ENCODE data around the gene CEND1.

Gene CEND1

DNA sequence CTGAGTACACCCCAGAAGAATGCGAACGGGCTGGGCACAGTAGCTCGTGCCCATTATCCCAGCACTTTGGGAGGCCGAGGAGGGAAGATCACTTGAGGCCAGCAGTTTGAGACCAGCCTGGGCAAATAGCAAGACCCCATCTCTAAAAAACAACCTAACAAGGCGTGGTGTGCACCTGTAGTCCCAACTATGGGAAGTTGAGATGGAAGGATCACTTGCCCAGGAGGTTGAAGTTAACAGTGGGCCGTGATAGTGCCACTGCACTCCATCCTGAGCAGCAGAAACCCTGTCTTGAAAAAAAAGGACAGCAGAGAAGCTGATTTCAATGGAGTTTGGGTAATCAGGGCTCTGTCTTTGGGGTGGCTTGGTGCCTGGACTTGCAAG is 23.2 kb upstream of the CEND1 start:
- no peak for DNase-seq (ENCODE audit: low read depth in 1 of 2, low spot score in 1 of 2)

DNA sequence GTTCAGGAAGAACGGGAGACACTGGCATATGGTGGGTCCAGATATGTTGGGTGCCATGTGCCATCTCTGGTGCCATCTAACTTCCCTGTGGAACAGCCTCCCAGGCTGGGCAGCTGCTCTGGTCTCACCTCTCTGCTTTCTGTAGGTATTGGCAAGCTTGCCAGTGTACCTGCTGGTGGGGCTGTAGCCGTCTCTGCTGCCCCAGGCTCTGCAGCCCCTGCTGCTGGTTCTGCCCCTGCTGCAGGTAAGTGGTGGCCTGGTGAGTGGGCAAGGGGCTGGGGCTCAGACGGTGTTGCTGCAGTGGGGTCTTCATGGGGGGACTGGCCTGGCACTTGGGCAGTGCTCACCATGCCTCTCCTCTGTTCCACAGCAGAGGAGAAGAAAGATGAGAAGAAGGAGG is 22.5 kb upstream of the CEND1 start:
- DNase-seq (ENCODE audit: low read depth in 1 of 2, low spot score in 1 of 2): no peak

DNA sequence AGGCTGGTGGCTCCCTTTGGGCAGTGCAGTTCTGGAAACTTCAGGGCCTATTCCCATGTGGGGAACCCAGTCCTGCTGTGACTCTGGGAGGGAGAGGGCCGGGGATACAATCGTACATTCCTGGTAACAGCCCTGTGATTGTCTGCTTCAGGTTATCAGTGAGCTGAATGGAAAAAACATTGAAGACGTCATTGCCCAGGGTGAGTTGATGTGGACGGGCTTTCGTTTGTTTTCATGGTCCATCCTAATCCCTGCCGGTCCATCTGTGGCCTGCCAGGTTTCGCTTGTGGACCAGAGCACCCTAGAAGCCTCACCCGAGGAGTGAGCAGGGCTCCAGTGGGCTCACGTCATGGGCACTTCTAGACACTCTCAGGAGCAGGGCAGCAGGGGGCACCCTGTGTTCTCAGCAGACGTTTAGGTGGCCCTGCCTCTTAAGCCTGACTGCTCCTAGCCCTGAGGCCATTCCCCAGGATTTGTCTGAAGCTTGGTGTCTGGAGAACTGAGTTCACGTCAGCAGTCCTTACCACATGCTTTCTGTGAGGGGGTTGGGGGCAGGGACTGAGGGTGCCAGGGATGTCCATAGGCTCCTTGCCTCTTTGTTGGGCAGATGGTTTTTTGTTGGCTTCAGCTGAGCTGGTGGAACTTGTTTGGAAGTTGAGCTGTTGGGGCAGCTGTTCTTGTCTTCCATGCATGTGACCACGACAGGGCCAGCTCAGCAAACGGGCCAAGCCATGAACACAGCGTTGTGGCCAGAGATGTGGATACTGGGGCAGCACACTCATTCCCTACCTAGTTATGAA is 21.8 kb upstream of the CEND1 start:
- no peak for DNase-seq (ENCODE audit: low read depth in 1 of 2, low spot score in 1 of 2)

DNA sequence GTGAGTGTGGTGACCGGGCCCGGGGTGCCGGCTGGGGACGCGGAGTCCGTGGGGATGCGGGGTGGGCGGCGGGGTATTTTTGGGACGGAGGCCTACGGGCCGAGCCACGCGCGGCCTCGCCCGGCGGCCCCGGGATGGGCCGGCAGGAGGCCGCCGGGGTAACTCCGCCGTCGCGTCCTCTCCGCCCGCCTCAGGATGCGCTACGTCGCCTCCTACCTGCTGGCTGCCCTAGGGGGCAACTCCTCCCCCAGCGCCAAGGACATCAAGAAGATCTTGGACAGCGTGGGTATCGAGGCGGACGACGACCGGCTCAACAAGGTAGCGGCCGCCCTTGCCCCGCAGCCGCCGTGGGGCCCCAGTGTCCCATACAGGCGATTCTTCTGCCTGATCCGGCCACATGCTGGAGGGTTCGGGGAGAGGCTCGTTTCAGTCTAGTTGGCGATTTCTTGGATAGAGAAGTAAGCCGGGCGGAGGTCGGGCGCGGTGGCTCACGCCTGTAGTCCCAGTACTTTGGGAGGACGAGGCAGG is 20.2 kb upstream of the CEND1 start:
- no peak for DNase-seq (ENCODE audit: low read depth in 1 of 2, low spot score in 1 of 2)

DNA sequence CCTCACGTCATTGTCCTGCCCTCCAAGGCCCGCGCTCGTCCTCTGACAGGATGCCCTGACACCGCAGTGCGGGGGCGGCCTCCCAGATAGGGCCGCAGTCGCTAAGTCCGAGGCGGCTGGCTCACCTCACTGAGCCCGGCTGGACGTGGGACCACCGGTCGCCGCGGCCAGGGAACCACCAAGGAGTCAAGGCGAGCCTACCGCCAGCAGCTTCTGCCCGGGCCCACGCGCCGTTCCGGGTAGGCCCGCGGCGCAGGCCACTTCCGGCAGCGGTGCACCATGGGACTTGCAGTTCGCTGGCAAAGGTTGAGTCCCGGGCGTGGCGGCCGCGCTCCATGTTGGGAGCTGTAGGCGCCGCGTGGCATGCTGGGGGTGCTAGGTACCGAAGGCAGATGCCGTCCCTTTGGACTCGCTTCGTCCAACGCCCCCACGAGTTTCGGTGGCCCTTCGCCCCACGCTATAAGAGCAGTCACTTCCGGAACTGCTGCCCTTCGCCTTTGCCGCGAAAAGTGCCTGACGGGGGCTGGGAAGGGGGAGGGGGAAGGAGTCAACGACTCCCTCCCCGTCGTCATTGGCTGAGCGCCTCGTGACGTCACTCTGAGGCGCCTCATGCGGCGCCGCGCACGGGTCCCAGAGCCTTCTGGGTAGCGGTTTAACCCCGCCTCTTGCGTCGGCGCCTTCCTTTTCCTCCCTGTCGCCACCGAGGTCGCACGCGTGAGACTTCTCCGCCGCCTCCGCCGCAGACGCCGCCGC is 19.6 kb upstream of the CEND1 start, which contains the start of gene RPLP2:
Gene RPLP2, plus strand, starts transcription at position 681 of the 753 bp plus-strand sequence. CDS start 268 bp downstream, outside the sequence.
- DNase-seq (ENCODE audit: low read depth in 1 of 2, low spot score in 1 of 2): peak; percentile 93 to 95

DNA sequence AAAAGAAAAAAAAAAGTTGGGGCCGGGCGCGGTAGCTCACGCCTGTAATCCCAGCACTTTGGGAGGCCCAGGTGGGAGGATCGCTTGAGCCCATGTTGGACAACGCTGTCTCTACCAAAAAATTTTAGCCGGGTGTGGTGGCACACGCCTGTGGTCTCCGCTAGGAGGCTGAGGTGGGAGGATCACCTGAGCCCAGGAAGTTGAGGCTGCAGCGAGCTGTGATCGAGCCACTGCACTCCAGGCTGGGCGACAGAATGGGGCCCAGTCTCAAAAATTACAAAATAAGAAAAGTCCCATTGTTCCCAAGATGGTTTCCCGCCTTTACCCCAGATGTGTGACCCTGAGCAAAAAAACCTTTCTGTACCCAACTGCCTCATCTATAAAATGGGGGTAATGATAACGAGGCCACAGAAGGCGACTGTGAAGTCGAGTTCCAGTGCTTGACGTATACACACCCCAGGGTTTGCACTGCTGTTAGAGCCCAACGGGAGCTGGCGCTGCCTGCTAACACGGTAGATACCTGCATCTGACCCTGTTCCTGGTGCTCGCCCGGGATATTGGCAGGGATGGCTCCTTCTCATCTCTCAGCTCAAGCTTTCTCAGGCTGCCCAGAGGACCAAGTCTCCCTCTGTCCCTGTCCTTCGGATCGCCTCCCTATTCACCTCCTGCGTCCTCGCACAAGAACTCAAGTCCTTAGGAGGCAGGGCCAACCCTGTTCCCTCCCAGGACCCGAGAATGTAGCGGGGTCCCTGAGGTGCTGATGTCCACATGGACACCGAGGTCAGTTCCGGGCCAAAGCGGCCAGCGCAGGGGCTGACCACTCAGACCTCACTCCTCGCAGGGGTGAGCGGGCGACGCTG is 18.8 kb upstream of the CEND1 start:
- DNase-seq (ENCODE audit: low read depth in 1 of 2, low spot score in 1 of 2): no peak

DNA sequence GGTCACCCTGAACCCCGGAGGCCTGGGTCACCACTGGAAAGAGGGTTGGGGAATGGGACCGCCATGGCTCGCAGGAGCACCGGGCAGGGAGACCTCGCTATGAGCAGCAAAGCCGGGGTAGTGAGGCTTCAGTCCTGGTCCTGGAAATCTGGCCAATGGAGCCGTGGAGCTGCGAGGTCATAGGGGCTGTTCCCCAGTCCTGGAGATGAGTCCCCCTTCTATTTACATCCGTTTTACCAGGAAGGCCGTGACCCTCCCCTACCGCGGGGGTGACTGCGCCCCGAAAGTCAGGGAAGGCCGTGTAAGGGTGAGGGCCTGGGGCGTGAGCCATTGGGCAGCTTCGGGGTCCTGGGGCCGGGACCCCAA is 14.7 kb upstream of the CEND1 start:
- no peak for DNase-seq (ENCODE audit: low read depth in 1 of 2, low spot score in 1 of 2)

DNA sequence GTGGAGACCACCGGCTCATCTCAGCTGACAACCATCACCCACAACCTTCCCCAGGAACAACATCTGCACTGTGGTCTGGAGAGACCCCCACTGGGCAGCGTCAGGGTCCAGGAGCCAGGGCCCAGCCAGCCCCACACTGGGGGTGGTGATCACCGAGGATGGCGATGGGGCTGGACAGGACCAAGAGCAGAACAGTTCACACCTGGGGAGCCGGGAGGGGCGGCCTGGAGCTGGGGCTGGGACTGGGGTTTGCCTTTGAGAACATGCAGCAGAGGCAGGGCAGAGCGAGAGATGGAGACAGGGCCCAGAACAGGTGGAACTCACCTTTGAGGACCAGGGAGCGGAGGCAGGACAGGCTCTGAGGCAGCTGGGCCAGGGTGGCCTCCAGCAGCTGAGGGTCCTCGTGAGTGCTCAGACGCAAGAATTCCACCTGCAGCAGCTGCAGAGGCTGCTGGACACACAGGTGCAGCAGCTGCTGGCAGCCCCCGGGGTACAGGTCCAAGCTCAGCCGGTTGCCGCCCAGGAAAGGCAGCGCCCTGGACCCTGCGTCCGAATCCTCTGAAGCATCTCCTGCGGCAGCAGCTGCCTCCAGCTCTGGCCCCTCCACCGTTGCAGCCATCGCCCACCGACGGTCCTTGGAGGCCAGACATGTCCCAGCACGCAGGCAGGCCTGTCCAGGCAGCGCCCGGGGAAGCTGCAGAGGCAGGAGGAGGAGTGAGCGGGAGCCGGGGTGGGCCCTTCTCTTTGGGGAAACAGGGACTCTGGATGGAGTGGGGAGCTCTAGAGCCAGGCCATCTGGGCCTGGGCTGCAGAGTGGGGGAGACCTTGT is 14.1 kb upstream of the CEND1 start:
- DNase-seq (ENCODE audit: low read depth in 1 of 2, low spot score in 1 of 2): no peak

DNA sequence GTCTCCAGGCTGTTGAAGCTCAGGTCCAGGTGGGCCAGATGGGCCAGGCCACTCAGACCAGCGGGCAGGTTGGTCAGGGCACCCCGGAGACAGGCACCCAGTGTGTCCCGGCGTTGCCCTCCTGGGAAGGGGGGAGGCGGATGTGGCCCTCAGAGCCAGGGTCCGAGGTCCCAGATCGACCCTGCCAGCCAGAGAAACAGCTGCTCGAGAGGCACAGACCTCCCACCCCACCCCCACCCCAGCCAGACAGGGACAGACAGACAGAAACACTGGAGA is 13.5 kb upstream of the CEND1 start:
- DNase-seq (ENCODE audit: low read depth in 1 of 2, low spot score in 1 of 2): no peak

DNA sequence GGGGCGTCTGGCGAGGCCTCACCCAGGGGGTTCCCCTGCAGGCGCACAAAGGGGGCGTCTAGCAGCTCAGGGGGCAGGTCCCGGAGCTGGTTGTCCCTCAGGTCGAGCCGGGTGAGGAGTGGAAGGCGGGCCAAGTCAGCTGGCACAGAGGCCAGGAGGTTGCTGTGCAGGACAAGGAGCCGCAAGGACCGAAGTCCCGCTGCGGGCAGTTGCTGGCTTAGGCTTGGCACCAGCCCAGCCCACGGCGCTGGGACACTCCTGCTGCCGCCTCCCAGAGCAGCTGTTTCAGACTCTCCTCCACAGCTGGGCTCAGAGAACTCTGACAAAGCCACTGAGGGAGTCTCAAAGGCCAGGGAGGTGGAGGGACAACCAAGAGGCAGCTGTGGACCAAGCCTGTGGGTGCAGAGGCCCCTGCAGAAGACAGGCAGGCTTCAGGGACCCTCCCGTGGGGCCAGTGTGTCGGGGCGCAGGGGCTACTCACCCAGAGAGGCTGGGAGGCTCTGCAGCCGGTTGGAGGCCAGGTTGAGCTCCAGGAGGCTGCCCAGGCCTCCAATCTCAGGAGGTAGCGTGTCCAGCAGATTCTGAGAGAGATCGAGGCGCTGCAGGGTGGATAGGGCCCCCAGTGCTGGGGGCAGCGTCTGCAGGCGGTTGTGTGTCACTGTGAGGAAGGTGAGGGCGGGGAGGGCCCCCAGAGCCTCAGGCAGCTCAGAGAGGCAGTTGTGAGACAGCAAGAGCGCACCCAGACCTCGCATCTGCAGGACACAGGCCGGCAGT is 13.0 kb upstream of the CEND1 start:
- DNase-seq (ENCODE audit: low read depth in 1 of 2, low spot score in 1 of 2): no peak

DNA sequence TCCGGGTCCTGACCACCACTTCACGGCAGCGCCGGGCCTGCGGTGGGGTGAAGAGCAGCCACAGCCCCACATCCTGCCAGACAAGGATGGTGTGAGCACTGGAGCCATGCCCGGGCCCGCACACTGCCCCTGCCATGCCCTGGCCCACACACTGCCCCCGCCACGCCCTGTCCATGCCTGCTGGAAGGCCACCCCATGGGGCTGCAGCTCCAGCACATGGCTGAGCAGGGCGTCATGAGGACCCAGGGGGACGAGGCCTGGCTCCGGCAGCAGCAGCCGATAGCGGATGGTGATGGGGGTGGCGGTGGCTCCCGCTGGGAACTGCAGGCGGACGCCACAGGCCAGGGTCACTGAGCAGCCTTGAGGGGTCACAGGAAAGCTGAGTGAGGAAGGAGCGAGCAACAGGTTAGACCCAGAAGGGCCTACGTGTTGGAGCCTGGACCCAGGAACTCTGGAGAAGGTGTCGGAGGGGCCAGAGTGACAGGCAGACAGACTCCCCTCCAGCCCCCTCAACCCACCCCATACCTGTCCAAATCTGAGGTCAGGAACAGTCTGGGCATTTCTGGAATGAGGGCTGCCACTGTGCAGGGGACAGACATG is 12.2 kb upstream of the CEND1 start:
- no peak for DNase-seq (ENCODE audit: low read depth in 1 of 2, low spot score in 1 of 2)

DNA sequence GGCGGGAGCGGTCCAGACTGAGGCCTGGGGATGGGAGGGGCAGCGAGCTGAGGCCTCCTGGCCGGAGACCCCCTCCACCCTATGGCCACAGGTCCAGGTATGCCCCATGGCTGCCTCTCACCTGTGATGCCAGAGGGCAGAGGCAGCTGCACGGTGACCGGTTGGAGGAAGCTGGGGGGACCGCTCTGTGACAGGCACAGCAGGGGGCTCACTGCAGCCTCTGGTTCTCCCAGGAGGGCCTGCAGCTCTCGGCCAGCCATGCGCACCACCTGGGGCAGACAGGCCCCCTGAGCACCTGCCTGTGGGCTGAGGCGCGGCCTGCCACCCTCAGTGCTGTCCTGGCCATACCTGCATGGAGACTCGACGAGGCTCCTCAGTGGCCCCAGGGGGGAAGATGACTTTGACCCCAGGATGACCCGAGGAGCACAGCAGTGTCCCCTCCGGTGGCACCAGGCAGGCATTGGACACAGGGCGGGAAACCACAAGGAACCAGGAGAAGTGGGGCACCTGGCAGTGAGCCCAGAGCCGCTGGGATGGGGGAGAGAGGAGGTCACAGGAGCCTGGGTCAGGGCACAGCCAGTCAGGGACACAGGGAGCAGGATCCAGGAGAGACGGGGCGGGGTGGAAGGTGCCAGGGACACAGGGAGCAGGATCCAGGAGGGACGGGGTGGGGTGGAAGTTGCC is 11.3 kb upstream of the CEND1 start:
- no peak for DNase-seq (ENCODE audit: low read depth in 1 of 2, low spot score in 1 of 2)

DNA sequence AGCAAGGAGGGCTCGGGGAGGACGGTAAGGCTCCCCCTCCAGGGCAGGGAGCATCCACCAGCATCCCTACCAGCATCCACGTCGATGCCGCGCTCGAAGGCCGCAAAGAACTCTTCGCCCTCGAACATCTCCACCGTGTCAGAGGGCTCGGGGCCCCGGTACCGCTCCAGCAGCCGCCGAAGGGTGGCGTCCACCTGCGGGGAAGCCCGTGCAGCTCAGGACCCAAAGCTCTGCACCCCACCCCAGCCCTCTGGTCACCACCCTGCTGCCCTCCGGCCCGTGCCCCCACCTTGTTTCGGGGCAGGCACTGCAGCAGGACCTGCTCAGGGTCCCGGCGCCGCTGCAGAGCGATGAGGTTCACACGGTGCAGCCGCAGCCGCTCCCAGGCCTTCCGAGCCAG is 10.6 kb upstream of the CEND1 start:
- DNase-seq (ENCODE audit: low read depth in 1 of 2, low spot score in 1 of 2): no peak

DNA sequence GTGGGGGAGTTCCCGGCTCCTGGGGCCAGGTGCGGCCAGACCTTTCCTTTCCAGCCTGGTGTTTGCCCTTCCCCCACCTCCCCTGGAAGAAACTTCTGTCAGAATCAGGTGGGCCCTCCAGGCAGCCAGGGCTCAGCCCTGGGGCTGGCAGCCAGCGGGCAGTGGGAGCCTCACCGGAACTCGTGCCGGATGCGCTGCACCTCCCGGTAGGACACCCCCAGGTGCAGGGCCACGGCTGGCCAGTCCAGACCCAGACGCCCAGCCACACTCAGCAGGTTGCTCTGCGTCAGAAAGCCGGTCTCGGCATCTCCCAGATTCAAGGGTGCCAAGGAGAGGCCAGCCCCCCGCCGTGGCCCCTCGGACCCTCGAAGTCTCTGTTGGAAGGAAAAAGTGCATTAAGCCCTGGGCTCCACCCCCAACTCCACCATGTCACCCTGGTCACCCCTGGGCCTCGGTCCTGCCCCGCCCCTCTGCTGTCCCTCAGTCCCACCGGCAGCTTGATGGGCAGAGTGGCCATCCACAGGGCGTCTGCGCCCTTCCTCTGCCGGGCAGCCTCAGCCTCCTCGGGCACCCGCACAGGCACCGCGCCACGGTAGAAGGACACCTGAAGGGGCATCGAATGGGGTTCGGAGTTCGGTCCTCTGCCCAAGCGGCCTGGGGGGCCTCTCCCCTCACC is 9.9 kb upstream of the CEND1 start:
- no peak for DNase-seq (ENCODE audit: low read depth in 1 of 2, low spot score in 1 of 2)

DNA sequence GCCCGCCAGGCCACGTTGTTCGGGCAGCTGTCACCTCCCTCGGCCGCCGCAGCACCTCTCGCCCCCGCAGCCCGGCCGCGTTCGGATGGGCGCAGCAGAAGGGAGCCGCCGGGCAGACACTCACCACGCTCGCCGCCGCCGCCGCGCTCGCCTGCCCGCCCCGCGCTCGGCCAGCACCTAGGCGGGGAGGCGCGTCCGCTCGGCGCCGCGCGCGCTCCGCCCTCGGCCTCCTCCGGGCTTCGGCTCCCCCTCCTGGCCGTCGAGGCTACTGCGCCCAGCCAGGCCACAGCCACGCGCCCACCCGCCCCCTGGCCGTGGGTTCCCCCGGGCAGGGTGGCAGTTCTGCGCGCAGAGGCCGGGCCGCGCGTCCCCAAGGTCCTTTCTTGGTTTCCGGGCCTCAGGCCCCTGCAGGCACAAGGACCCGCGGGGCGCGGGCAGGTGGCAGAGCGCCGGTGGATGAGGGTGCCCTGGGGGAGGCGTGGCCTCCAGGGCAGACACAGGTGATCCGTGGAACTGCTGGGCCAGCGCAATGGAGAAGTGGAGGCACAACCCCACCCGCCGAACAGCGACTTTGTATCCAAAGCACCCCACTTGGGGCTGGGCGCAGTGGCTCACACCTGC is 8.3 kb upstream of the CEND1 start, which contains the start of gene SLC25A22:
Gene SLC25A22, minus strand, starts transcription at position 189 of the 621 bp plus-strand sequence. CDS start 3,275 bp downstream, outside the sequence.
- DNase-seq (ENCODE audit: low read depth in 1 of 2, low spot score in 1 of 2): peak; percentile 72 to 80

DNA sequence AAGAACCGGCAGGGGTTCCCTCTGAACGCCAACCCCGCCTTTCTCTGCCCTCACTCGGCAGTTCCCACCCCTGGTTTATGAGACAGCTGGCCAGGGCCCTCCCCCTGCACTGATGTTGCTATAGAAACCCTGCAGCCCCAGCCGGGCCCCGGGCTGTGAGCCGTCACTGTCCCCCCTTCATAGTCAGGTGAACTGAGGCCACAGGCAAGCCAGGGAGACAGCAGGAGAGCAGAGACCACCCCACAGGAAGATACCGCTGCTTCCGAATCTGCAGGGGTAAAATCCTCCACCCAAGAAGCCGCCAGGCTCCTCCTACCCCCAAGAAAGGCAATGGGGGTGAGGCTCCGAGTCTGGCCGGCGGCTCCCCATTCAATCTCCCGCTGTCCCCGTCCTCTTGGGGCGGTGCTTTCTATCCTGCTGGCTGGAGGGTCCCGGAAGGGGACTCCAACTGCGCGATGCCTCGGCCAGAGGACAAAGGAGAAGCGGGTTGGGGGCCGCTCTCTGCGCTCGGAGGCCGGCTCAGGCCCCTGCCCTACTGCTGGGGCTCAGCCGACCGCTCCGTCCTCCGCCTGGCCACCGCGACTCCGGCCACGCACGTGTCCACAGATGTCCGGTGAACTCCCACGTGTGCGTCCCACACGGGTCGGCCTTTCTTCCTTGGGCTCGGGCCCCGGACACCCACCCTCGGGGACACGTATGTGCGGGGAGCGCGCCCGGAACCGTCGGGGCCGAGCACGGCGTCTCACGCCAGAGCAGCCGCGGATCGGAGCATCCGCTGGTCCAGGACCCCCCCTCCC is 7.6 kb upstream of the CEND1 start:
- DNase-seq (ENCODE audit: low read depth in 1 of 2, low spot score in 1 of 2): peak; percentile 40 to 58

Data from stimulated activated CD4-positive, alpha-beta T cell treated with anti-CD3 and anti-CD28 coated beads, Interleukin-15, amount 100 ng/mL, for 1 hour (primary cell).